ENCODE data around the gene PLEK. TPM values are rescaled to one million over a fixed set of nuclear protein-coding genes. Genes with fewer than 3 reads are reported as not detected.

Gene PLEK
- total RNA-seq, 4 donors from 2014 or later = 1.3 to 3.0 (median 2.2) TPM

- DNase-seq (ENCODE audit: low spot score in 2 of 2) = no peak
- 72 to 82% methylated on average over 6 of the region's 6 CpGs for WGBS, 2 donors
Measured at GRCh38 chr2:68357605-68358337, 7.3 kb upstream of the PLEK start.

GRCh38 chr2:68359889-68360288 lies 5.2 kb upstream of the PLEK start:
- no peak overlapping the region for H3K4me3 ChIP-seq (ENCODE audit: low read depth, poor library complexity, severe bottlenecking)
- no peak for DNase-seq (ENCODE audit: low spot score in 2 of 2)
- intact Hi-C loops (cut with DNase I; ENCODE audit: low total_unique reads) = loop anchor here (5.0 kb wide), 1 partner anchor 82 kb away; no protein-coding TSS in a partner anchor
- WGBS, 2 donors = 79 to 87% methylated on average over 3 of the region's 3 CpGs
- no peak for TF ChIP-seq POLR2A (IDR thresholded peaks at IDR 0.05)

More at GRCh38 chr2:68357605-68358337, 7.3 kb upstream of the PLEK start:
- no peak overlapping the region for H3K4me3 ChIP-seq (ENCODE audit: low read depth, poor library complexity, severe bottlenecking)
- intact Hi-C loops (cut with DNase I; ENCODE audit: low total_unique reads) = no loop called here
- TF ChIP-seq CTCF (IDR thresholded peaks at IDR 0.05) (no peak), POLR2A (IDR thresholded peaks at IDR 0.05) (no peak)

GRCh38 chr2:68362069-68362468 lies 3.0 kb upstream of the PLEK start:
- intact Hi-C loops (cut with DNase I; ENCODE audit: low total_unique reads) = loop anchor here (5.0 kb wide), 1 partner anchor 80 kb away; no protein-coding TSS in a partner anchor
- peak in 1 of 3 donors; percentile 28 for TF ChIP-seq CTCF (IDR thresholded peaks at IDR 0.05)
- TF ChIP-seq POLR2A (IDR thresholded peaks at IDR 0.05) = no peak
- WGBS, 2 donors = 28 to 38% methylated on average over 12 of the region's 12 CpGs
- peak; percentile 53 to 93 for DNase-seq (ENCODE audit: low spot score in 2 of 2)
- no peak overlapping the region for H3K4me3 ChIP-seq (ENCODE audit: low read depth, poor library complexity, severe bottlenecking)

- WGBS, 2 donors = 76 to 78% methylated on average over 7 of the region's 7 CpGs
- intact Hi-C loops (cut with DNase I; ENCODE audit: low total_unique reads) = loop anchor here (5.0 kb wide), 1 partner anchor 80 kb away; no protein-coding TSS in a partner anchor
- H3K4me3 ChIP-seq (ENCODE audit: low read depth, poor library complexity, severe bottlenecking) = no peak overlapping the region
- TF ChIP-seq CTCF (IDR thresholded peaks at IDR 0.05) (no peak), POLR2A (IDR thresholded peaks at IDR 0.05) (no peak)
- DNase-seq (ENCODE audit: low spot score in 2 of 2) = no peak
Measured at GRCh38 chr2:68362749-68363148, 2.3 kb upstream of the PLEK start.

- 93 to 98% methylated on average over 4 of the region's 4 CpGs for WGBS, 2 donors
- TF ChIP-seq CTCF (IDR thresholded peaks at IDR 0.05) = no peak
- intact Hi-C loops (cut with DNase I; ENCODE audit: low total_unique reads) = loop anchor here (5.0 kb wide), 1 partner anchor 79 kb away; no protein-coding TSS in a partner anchor
- H3K4me3 ChIP-seq (ENCODE audit: low read depth, poor library complexity, severe bottlenecking) = no peak overlapping the region
- no peak for DNase-seq (ENCODE audit: low spot score in 2 of 2)
Measured at GRCh38 chr2:68363721-68364120, 1.4 kb upstream of the PLEK start.

- no peak for TF ChIP-seq POLR2A (IDR thresholded peaks at IDR 0.05)
- no peak for TF ChIP-seq CTCF (IDR thresholded peaks at IDR 0.05)
- H3K4me3 ChIP-seq (ENCODE audit: low read depth, poor library complexity, severe bottlenecking) = no peak overlapping the region
- no peak for DNase-seq (ENCODE audit: low spot score in 2 of 2)
- 86 to 90% methylated on average over 4 of the region's 4 CpGs for WGBS, 2 donors
- intact Hi-C loops (cut with DNase I; ENCODE audit: low total_unique reads) = no loop called here
Measured at GRCh38 chr2:68366083-68366560, 1.0 kb downstream of the PLEK start.
